ENCODE measurements around the gene OBSCN.

The OBSCN gene

DNA sequence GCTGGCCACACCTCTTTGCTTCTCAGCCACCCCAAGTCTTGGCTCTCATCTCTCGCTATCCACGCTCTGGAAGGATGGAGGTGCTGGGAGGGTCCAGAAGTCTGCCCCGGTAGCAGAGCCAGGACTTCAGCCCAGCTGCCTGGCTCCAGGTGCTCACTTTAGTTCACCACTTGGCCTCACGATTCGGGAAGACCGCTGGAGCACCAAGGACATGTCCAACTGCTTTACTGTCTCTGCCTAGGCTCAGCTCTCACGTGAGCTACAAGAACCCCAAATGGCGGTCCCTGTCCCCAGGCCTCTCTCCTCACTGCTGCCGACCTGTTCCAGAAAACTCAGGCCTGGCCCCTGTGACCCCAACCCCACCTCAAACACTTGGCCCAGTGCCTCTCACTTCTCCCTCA lies 195.4 kb downstream of the OBSCN start:
- no peak for DNase-seq (ENCODE audit: low read depth)

- DNase-seq (ENCODE audit: low read depth), result no peak
Observed at GRCh38 chr1:228404107-228404720, 196.4 kb downstream of the OBSCN start.

- no peak for DNase-seq (ENCODE audit: low read depth)
Observed at GRCh38 chr1:228405200-228405978, 197.5 kb downstream of the OBSCN start.

GRCh38 chr1:228405979-228406228 lies 198.1 kb downstream of the OBSCN start:
- DNase-seq (ENCODE audit: low read depth), result no peak

GRCh38 chr1:228407106-228408040 lies 199.5 kb downstream of the OBSCN start:
- DNase-seq (ENCODE audit: low read depth), result no peak

DNA sequence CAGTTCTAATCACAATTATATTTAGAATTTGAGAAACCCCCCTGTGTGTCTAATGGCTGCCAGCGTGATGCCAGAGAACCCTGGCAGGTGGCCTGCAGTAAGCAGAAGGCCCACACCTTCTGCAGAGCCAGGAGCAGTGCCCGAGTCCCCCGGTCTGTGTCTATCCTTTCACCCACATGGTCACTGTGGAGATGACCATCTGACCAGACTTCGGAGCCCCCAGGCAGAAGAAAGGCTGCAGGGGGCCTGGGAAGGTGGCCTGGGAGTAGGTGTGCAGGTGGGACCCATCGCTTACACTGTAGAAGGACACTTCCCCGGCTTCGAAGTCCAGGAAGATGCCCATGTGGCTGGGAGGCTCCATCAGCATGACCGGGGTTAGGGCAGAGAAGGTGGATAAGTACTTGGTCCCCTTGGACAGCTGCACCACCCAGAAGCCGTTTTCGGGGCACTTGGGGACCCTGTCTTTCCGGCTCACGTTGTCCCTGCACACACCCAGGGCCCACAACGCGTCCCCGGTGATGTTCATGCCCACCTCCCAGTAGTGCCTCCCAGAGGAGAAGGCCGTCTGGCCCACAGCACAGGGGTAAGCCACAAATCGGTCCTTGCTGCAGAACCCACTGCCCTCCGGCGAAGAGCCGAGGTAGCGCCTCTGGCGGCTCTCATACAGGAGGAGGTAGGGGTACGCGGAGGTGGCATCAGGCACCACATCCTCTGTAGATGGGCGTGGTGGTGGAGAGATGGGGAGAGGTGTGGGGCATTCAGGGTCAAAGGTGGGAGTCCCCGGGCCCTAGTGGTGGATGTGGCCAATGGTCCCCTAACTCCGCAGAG lies 200.4 kb downstream of the OBSCN start:
- no peak for DNase-seq (ENCODE audit: low read depth)

DNA sequence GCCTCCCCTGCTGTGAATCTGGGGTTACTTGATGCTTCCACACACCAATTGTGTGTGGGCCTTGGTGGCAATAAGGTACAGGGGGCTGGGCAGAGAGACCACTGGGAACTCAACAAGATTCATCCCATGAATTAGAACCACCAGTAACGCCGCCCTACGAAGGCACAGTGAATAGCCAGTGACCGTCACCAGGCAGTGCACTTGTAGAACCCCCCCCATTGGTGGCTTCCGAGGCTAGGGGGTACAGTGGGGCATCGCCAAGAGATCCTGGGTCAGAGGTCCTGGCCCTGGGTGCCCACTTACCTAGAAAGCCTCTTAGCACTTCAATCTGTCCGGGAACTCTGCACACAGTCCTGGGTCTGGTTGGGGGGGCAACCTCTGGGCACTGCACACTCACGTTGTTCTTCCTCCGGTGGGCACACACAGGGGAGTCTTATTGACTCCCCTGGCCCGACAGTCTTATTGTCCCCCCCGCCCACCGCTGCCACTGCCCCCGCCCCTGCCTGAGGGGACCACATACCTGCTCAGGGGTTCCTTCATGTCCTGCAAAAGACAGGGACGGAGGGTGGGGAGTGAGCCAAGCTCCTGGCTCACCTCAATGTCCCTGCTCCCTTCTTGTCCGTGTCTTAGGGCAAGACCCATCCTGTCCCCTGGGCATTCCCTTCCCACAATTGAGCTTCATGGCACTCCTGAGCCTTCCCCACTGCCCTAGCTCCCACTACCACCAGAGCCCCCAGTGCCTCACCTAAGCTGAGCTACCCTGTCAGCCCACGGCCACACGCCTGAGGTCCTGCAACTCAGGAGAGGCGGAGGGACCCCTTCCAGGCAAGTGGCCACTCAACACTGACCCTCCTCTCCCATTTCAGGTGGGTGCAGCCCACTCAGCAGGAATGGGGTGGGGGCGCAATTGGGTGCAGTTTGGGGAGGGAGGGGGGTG lies 201.3 kb downstream of the OBSCN start:
- DNase-seq (ENCODE audit: low read depth), result no peak

DNA sequence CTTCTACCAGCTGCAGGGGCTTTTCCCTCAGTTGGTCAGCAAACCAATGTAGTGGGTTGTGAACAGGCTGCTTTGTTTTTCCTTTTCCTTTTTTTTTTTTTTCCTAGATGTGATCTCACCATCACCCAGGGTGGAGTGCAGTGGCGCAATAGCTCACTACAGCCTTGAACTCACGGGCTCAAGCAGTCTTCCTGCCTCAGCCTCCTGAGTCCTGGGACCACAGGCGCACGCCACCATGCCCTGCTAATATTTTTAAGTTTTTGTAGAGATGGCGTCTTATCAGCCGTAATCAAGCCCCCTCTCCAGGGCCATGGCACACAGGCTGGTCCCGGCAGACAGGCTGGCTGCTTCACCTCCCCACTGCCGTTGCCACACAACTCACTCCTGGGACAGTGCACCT lies 202.2 kb downstream of the OBSCN start:
- DNase-seq (ENCODE audit: low read depth), result no peak

DNA sequence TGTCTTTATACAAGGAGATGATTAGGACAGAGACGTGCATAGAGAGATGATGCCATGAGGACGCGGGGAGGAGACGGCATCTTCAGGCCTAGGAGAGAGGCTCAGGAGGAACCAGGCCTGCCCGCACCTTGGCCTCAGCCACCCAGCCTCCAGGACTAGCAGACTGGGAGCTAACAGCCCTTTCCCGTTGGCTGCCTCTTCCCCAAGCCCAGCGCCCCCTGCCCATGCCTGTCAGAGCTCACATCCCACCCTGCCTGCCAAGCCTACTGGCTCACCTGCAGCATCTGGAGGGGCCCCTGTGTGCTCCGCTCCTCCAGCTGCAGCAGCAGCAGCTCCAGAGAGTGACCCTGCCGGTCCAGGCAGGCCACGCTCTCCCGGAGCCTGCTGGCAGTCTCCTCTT lies 202.8 kb downstream of the OBSCN start:
- DNase-seq (ENCODE audit: low read depth), result no peak

- no peak for DNase-seq (ENCODE audit: low read depth)
Observed at GRCh38 chr1:228411121-228411520, 203.3 kb downstream of the OBSCN start.

GRCh38 chr1:228411548-228412430 lies 203.9 kb downstream of the OBSCN start:
- DNase-seq (ENCODE audit: low read depth), result no peak

DNA sequence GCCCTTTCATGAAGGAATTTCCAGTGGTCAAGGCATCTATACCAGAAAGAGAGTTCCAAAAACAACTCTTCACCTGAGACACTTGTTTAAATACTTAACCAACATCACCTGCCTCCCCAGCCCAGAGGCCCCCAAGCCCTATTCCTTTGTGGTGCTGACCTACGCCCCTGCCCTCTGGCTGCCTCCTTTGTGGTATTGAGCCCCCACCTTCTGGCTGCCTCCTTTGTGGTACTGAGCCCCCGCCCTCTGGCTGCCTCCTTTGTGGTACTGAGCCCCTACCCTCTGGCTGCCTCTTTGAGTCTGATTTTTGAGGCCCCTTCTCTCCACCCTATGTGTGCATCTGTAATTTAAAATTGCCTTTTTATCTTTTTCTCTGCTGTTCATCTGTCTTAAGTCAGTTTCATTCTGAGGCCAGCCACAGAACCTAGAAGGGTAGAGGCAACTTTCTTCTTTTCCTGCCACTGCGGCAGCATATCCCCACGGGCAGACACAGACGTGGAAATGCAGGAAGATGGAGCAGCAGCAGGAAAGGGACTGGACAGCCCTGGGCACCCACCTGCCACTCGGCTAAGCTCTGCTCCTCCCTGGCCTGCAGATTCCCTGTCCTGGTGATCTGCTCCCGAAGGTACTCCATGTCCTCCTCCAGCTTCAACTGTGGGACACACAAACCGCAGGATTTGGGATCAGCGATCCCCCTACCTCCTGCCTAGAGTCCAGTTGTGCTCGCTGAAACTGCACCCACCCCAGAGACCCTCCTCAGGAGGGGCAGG lies 205.6 kb downstream of the OBSCN start:
- no peak for DNase-seq (ENCODE audit: low read depth)

- DNase-seq (ENCODE audit: low read depth), result no peak
Observed at GRCh38 chr1:228414511-228415211, 206.8 kb downstream of the OBSCN start.

DNA sequence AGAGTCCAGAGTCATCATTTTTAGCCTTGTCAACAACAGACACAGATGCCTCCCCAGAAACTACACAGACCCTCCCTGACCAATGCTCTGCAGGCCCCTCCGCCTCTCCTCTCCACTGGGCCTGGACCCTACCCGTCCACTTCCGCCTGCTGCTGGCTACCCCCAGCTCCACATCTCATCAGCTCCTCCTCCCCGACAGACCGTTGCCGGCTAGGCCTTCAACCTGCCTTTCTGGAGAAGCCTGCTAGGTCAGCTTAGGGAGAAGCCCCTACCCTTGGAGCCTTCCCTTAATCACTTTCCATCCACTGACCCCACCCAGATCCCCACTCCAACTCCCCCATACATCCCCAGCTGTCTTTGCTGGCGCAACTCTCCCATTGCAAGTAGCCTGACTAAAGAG lies 207.4 kb downstream of the OBSCN start:
- no peak for DNase-seq (ENCODE audit: low read depth)

DNA sequence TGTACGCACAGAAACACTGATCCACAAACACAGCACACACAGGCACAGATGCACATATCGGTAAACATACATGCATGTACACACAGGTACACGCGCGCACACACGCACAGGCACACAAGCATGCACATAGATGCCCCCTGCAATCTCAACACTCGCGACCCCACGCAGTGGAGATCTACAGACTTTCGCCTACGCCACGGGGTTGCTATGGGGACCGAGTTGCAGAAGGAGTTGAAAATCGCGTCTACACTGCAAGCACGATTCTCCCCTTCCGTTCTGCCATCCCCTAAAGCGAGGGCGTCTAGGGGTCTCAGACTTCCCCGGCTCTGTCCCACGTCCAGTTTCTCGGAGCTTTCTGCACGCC lies 208.0 kb downstream of the OBSCN start:
- DNase-seq (ENCODE audit: low read depth), result peak; percentile 9

GRCh38 chr1:228416217-228416933 lies 208.5 kb downstream of the OBSCN start, which contains the start of gene TRIM17:
Gene TRIM17, minus strand, starts transcription at chr1:228416861. Its CDS starts 1,789 bp downstream, at chr1:228415072.
- DNase-seq (ENCODE audit: low read depth), result peak; percentile 8

GRCh38 chr1:228417061-228417460 lies 209.2 kb downstream of the OBSCN start:
- DNase-seq (ENCODE audit: low read depth), result no peak

Data from stimulated activated CD4-positive, alpha-beta T cell treated with anti-CD3 and anti-CD28 coated beads, Interleukin-2, amount 100 ng/mL, for 4 hours (primary cell).